GM12801 (cell line): ENCODE data around the gene TRPV5.

ENCODE experiments used
- CTCF ChIP-seq: IDR thresholded peaks from one replicate; pipeline ENCODE4 v1.5.1; 2011; ENCODE audit warnings: control low read depth; ENCODE audit not compliant: insufficient read length; ENCODE audit errors: extremely low read depth

The TRPV5 gene

GRCh38 chr7:142950235-142950634 is 16.7 kb upstream of the TRPV5 start:
- no peak for TF ChIP-seq CTCF

DNA sequence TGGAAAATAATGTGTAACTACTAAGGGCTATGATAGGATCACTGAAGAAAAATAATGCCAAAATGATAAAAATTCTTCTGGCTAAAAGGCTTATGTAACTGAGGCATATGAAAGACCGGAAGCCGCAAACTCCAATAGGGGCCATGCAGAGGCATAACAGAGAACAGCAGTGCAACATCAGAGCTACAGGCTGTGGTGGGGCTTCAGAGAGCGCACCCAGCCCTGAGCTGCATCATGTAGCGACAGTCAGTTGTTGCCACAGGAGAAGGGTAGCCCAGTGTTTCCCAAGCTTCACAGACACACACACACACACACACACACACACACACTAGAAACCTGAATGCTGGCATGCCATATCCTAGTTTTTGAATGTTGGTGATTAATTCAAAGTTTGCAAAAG is 15.1 kb upstream of the TRPV5 start:
- TF ChIP-seq CTCF: no peak

DNA sequence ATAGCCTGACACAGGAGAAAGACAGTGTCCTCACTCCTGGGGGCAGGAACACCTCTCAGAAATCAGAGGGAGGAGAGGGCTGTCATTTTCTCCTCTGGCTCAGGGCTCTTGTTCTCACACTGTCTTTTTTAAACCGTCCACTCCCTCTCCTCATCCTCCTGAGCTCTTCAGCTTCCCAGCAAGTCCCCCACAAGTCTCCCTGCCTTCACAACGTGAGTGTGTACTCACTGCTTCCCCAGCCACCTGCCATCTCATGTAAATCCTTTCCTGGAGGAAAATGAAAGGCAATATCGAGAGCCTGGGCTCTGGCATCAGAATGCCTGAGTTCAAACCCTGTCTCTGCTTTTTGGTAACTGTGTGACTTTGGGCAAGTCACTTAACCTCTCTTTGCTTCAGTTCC is 11.5 kb upstream of the TRPV5 start:
- TF ChIP-seq CTCF: no peak

GRCh38 chr7:142943706-142944268 is 10.2 kb upstream of the TRPV5 start:
- TF ChIP-seq CTCF: no peak

DNA sequence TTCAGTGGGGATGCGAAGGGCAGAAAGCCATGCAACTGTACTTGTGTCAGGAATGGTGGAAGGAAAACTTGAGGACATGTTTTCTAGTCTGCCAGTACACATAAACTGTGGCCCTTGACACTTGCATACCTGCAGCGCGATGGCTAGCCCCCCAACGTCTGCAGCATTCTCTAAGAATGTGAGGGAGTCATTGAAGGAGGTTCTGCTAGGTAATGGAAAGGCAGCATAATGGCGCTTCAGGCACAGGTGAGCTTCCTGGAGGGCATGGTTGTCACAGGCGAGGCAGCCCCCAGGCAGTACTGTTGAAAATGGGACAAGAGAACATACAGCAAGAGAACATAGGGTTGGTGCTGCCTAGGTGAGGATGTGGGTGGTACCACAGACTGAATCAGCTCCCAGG is 9.2 kb upstream of the TRPV5 start:
- no peak for TF ChIP-seq CTCF

DNA sequence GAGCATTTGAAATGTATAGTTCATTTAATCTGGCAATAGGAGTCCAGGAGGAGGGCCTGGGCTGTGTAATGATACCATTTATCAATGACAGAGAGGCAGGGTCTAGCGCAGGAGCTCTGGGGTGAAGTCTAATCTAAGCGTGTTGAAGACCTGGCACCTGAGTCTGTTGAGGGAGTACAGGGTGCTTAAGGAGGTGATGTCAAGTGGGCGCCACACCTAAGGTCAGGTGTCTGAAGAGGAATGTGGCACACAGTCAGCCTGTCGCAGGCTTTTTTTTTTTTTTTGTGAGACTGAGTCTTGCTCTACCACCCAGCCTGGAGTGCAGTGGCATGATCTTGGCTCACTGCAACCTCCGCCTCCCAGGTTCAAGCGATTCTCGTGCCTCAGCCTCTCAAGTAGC is 8.0 kb upstream of the TRPV5 start:
- no peak for TF ChIP-seq CTCF

- TF ChIP-seq CTCF: no peak
These were observed 7.5 kb upstream of the TRPV5 start for GRCh38 chr7:142940966-142941535.
